ENCODE results near the gene ZBTB16.

The ZBTB16 gene

DNA sequence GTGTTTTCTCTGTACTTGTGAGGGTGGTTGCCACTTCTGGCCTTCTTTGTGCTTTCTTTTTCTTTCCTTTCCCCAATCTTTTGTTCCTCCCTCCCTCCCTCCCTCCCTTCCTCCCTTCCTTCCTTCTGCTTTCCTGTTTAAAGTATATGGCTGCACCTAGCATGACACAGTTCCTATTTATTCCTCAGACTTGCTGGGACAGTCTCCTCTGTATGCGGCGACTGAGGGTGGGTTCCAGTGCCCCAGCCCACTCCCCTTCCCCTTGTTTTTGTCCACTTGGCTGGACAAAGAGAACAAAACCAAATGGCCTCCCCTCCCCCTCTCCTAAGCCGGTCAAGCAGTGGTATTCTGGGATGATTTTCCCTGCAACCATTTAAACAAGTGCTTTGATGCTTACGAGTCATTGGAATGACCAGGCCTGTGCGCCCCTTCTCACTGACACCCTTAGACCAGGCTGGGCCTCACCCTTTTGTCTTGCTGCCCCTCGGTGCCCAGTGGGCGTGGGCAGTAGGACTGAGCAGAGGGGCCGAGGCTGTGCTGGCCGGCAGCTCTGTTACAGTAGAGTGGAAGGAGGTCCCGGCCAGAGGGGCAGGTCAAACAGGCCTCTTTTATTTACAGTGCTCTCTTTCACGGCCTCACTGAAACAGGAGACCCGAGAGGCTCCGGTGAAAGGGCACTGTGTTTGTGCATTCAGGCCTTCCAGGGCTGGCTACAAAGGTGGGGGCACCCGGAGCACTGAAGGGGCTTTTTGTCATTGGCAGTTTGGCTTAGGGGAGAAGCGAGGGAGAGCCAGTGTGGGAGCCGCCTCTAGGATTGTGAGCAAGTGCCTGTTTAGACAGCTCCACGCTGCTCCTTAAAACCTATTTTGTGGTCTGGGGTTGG lies 32.2 kb downstream of the ZBTB16 start:
- no peak overlapping the region for H3K4me3 ChIP-seq (ENCODE audit: low read length)
- no peak for TF ChIP-seq ZNF274 (IDR thresholded peaks at IDR 0.05; ENCODE audit: low read depth, low read length)

DNA sequence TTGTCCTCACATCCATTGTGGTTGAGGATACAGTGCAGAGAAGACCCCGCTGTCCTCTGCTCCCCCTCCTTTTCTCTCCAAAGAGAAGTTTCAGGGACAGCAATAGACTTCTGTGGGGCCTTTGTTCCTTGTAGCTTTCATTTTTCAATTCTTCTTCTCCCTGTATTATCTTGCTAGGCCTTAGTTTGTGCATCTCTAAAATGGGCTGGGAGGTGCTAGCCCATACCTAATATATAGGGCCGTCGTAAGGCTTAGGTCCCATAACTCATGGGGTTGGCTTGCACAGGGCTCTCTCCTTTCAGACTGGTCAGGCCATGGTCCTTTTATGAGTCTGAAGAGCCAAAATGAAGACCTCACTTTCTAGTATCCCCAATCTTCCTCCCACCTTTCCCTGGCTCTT lies 33.0 kb downstream of the ZBTB16 start:
- no peak overlapping the region for H3K4me3 ChIP-seq (ENCODE audit: low read length)
- TF ChIP-seq ZNF274 (IDR thresholded peaks at IDR 0.05; ENCODE audit: low read depth, low read length), result no peak

DNA sequence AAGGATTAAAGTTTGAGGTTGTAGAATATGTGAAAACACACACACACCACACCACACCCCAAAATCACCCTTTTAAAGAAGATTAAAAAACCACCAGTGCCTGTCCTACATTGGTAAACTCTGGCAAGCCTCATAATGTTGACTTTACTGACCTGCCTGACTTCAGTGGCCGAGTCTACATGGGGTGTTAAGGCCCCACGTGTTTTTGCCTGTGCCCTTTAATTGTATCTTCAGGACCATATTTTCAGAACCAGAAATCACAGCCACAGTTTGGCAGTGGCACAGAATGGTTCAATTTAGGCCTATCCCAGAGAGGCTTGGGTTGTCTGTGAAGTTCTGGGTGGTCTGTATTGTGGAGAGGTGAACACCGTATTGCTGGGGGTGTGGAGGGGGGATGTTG lies 33.4 kb downstream of the ZBTB16 start:
- no peak for TF ChIP-seq ZNF274 (IDR thresholded peaks at IDR 0.05; ENCODE audit: low read depth, low read length)
- no peak overlapping the region for H3K4me3 ChIP-seq (ENCODE audit: low read length)

DNA sequence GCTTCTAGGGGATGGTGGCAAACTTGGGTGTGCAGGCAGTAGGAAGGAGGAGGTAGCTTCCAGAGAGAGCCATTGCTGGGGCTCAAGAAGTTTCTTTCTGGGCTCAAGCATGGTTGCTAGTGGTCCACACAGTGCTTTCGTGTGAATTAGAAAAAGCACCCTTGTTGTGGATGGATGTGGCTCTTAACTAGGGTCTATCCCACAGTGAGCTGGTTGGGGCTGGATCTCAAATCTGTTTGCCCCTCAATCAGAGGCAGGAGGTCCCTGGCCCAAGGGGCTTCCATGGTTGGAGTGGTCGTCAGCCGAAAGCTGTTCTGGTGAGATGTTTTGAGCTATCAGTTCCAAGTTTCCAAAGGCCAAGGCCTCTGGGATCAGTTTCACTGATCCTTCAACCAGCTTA lies 35.0 kb downstream of the ZBTB16 start:
- TF ChIP-seq ZNF274 (IDR thresholded peaks at IDR 0.05; ENCODE audit: low read depth, low read length), result no peak
- H3K4me3 ChIP-seq (ENCODE audit: low read length), result no peak overlapping the region

DNA sequence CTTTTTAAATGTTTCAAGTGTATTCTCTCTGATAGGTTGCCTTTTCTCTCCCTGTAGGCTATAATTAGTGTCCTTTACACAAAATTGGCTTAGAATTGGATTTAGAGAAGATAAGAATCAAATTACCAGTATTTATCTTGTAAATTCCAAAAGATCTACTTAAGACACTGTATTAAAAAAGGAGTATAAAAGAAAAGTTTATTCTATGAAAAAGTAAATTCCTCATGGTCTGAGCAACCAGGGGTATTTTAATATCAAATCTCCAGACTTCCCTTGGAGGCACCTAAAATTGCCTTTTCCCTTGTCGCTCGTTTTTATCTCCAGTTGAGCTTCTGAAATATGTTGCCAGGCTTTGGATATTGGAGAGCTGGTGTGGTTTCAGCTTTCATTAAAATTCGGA lies 36.4 kb downstream of the ZBTB16 start:
- no peak for TF ChIP-seq ZNF274 (IDR thresholded peaks at IDR 0.05; ENCODE audit: low read depth, low read length)
- H3K4me3 ChIP-seq (ENCODE audit: low read length), result no peak overlapping the region

DNA sequence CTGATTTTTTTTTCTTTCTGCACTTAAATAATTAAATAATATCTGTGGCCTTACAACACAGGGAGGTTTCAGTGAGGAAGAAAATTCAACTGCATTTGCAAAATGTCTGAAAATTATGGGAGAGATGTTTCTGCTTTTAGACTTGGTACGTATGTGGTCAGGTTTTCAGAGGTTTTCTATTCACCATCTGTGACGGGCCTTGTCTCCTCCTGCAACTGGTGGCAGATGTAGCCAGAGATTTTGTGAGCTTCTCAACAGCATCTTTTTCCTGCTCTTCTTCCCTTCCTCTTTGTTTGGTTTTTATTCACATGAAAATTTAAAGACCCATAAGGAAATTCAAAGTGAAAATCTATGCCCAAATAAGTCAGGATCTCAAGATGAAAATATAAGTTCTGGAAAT lies 38.3 kb downstream of the ZBTB16 start:
- TF ChIP-seq ZNF274 (IDR thresholded peaks at IDR 0.05; ENCODE audit: low read depth, low read length), result no peak
- no peak overlapping the region for H3K4me3 ChIP-seq (ENCODE audit: low read length)

DNA sequence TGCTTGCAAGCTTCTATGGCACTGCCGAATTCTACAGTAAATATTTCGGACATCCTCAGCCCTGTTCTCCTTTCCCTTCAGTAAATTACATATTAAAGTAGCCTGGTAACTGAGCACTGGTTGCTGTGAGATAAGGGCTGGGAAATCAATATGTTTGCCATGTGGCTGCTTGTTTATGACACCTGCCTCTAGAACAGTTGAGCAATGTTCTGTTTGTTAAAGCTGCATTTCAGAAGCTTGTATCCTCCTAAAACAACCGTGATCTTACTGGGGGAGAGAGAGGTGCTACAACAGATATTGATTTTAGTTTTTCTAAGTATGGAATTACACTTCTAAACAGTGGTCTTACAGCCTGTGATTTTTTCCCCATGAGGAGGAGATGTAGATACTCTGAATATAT lies 39.4 kb downstream of the ZBTB16 start:
- no peak overlapping the region for H3K4me3 ChIP-seq (ENCODE audit: low read length)
- TF ChIP-seq ZNF274 (IDR thresholded peaks at IDR 0.05; ENCODE audit: low read depth, low read length), result no peak

DNA sequence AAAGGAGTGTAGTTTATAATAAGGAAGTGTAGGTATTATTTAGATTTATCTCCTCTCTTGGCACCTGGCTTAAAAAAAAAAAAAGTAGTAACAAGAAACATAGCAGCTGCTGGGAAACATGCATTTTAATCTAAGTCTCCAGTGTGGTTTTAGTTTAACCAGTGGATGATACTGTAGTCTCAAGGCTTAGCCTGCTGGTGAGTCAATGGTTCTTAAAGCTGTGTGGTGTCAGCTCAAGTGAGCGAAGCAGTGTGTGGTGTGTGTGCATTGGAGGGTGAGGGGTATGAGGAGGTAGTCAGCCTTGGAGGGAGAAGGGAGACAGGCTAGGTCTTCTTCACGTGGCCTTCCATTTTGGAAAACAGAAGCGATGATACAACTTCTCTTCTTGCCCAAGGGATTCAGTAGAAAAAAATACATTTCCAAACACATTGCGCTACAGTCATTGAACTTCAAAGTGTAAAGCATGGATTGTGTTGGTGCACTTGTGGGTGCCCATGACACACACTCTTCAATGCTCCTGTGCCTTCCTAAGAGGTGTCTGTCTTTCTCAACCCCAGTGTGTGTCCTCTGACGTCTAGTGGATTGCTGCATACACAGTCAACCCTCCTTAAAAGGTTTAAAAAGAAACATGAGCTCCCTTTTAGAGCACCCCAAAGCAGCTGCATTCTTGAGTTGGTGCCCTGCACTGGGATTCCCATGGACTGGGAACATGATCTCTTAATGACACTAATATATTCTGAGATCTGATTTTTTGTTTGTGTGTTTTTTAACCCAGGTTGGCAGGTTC lies 40.1 kb downstream of the ZBTB16 start:
- TF ChIP-seq ZNF274 (IDR thresholded peaks at IDR 0.05; ENCODE audit: low read depth, low read length), result no peak
- H3K4me3 ChIP-seq (ENCODE audit: low read length), result no peak overlapping the region

DNA sequence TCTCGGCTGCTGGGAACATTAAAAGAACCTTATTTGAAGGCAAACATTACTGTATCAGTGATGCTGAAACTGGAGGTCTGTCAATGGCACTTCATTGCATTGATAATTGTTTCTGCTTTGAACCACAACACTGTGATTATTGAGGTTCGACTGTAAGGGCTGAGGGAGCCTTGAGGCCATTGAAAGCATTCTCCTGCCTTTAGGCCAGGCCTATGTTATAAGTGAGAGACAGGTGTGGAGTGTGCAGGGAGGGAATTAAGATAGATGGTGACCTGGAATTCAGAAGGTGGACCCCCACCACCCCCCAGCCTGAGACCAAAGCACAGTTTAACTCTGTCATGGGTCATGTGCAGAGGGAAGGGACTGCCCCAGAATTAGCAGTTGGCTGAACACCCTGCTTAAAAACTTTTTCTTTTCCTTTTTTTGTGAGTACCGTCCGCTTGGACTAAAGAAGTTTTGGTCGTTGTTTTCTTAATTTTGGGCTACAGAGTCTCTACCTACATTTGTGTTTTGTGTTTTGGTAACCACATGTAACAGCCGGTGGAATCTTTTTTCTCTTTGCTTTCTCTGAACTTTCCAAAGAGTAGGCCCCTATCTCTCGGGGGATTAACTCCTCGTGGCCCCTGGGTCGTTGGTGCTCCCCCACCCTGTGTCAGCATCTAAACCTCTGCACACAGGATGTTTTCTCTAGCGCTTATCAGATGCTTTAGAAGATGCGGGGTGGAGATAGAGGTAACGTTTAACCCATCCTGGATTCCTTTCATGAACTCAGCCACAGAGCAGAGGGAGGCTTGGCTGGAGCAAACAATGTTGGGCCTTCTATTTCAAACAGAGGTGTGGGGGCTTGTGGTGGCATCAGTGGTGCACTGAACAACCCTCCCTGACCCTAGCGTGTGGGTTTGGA lies 43.7 kb downstream of the ZBTB16 start:
- no peak overlapping the region for H3K4me3 ChIP-seq (ENCODE audit: low read length)
- TF ChIP-seq ZNF274 (IDR thresholded peaks at IDR 0.05; ENCODE audit: low read depth, low read length), result no peak

DNA sequence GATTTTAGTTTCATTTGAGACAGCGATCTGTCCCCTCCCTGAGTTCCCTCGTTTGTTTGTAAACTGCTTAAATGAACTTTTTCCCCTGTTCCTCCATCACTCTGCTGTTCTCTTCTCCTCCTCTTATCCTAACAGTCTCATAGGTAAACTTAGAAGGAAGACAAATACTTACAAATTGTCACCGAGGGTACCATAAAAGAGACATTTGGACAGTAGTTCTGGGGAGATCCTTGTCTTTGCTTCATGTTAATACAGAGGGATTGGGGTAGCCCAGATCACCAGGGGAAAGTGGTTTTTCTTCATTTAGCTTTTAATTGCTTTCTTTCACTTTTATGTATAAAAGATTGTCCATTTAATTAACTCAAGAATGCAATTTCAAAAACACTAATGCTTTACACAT lies 46.1 kb downstream of the ZBTB16 start:
- no peak for TF ChIP-seq ZNF274 (IDR thresholded peaks at IDR 0.05; ENCODE audit: low read depth, low read length)
- no peak overlapping the region for H3K4me3 ChIP-seq (ENCODE audit: low read length)

DNA sequence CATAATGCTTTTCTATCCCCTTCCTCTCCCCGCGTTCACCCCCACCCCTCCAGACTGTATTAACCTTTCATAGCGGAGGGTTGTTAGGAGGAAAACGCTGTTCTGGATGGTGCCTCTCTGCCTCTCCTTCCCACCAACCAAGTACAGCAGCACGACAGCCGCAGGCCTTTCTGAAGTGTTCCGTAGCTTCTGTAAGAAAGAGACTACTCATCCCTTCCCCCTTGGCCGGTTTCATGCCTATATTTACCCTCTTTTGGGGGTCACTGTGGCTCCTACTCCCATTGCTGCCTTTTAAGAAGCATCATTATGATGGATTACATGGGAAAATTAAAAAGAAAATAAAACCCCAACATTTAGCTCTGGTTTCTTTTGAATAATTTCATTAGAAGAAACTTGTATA lies 46.5 kb downstream of the ZBTB16 start:
- no peak overlapping the region for H3K4me3 ChIP-seq (ENCODE audit: low read length)
- no peak for TF ChIP-seq ZNF274 (IDR thresholded peaks at IDR 0.05; ENCODE audit: low read depth, low read length)

DNA sequence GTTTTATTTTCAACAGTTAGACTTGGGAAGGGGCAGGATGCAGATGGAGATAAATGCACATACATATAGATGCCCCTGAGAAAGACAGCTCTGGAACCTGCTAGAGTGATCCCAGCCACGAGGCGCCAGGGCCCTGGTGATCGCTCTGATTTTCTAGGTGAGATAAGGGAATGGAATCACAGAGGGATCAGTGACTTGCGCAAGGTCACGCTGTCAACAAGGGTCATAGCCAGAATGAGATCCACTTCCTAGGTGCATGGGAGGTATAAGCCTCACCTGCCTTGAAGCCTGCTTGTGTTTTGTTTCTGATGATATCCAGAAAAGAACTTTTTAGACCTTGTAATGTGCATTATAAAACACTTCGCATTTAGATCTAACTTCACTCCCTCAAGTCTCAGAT lies 47.5 kb downstream of the ZBTB16 start:
- no peak for TF ChIP-seq ZNF274 (IDR thresholded peaks at IDR 0.05; ENCODE audit: low read depth, low read length)
- H3K4me3 ChIP-seq (ENCODE audit: low read length), result no peak overlapping the region

DNA sequence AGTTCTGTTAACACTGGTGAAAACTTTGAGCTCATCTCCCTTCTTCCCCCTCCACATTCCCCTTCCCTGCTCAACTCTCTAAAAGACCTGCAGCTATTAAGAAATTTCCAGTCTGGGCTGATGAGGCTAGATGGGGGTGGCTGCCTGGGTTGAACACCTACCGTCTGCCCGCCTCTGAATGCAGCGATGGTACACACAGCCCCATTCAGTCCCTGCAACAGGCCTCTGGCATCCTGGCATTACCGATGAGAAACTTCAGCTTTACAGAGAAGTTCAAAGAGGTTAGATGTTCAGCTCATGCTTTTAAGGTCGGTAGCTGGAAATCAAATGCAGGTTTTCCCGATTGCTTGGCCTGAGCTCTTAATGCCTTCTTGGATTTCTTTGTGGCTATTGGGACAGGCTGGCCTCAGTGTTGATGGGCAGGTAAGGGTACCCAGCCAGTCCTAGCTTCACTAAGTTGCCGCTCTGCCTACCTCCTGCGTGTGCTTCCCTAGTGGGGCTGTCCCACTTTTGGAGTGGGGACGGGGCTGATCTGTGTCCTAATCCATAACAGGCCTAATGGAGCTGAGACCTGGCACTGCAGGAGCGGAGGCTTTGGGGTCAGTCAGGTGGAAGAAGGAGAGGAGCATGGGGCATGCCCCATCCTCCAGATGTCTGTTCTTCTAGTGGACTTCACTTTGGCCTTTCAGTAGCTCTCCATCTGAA lies 49.1 kb downstream of the ZBTB16 start:
- no peak overlapping the region for H3K4me3 ChIP-seq (ENCODE audit: low read length)
- TF ChIP-seq ZNF274 (IDR thresholded peaks at IDR 0.05; ENCODE audit: low read depth, low read length), result no peak

Measured in GM08714 (cell line).